IPS DF 6.9 (cell line): ENCODE results near the gene GPR39.

Experiments used
- DNase-seq: peaks from one replicate; pipeline ENCODE4 v3.0.0-alpha.2; 2013; ENCODE audit warnings: low read depth, low spot score
- H3K27ac ChIP-seq: one replicate; pipeline ENCODE4 v1.5.1; 2013; ENCODE audit warnings: low read length, control low read depth
- H3K27me3 ChIP-seq: 2 replicates; pipeline ENCODE4 v1.6.1; 2013; ENCODE audit warnings: mild to moderate bottlenecking, low read length; ENCODE audit not compliant: control insufficient read depth, insufficient read depth
- H3K36me3 ChIP-seq: 2 replicates; pipeline ENCODE4 v1.6.1; 2013; ENCODE audit warnings: low read length; ENCODE audit not compliant: control insufficient read depth, insufficient read depth
- H3K4me1 ChIP-seq: 2 replicates; pipeline ENCODE4 v1.6.1; 2013; ENCODE audit warnings: low read length; ENCODE audit not compliant: control insufficient read depth, insufficient read depth
- H3K4me3 ChIP-seq: 2 replicates; pipeline ENCODE4 v1.5.1; 2013; ENCODE audit warnings: mild to moderate bottlenecking, low read length
- H3K9me3 ChIP-seq: 2 replicates; pipeline ENCODE4 v1.6.1; 2013; ENCODE audit warnings: low read length, inconsistent platforms; ENCODE audit not compliant: control insufficient read depth, insufficient read depth
- WGBS: extraction: QIAGEN DNeasy Blood & Tissue Kit; methylation state at CpG from one replicate; pipeline ENCODE4 v1.1.7; 2013; ENCODE audit warnings: mixed read lengths, missing lambda C conversion rate; ENCODE audit not compliant: insufficient read length, insufficient coverage; 5-methylcytosine and 5-hydroxymethylcytosine counted together

The GPR39 gene

DNA sequence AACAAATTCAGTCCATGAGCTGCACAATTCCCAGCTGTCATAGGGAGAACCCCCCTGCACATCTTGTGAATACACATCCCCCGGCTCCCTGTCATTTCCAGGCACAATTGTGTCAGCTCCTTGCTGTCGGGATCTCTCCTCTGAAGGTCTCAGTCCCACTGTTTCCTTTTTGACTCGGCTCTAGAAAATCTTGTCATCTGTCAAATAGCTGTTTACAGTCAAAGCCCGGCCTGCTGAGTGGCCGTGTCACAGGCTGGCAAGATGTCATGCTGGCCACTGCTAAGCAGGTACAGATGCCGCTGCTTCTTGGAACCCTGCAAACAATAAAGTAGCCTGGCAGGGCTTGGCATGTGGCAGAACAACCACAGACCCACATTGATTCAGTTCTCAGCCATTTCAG lies 191.7 kb downstream of the GPR39 start:
- Histone ChIP-seq H3K4me3 (no peak overlapping the region), H3K36me3 (no peaks in the 10 kb centered on the region), H3K27me3 (no peaks in the 10 kb centered on the region), H3K4me1 (peaks cover 4% of the 10 kb centered on the region; the same call in 1 of the 2 replicates), H3K9me3 (no peaks in the 10 kb centered on the region), H3K27ac (no peak overlapping the region)
- no CpG with 5 or more reads among the region's 6 CpGs for WGBS
- DNase-seq = no peak

DNA sequence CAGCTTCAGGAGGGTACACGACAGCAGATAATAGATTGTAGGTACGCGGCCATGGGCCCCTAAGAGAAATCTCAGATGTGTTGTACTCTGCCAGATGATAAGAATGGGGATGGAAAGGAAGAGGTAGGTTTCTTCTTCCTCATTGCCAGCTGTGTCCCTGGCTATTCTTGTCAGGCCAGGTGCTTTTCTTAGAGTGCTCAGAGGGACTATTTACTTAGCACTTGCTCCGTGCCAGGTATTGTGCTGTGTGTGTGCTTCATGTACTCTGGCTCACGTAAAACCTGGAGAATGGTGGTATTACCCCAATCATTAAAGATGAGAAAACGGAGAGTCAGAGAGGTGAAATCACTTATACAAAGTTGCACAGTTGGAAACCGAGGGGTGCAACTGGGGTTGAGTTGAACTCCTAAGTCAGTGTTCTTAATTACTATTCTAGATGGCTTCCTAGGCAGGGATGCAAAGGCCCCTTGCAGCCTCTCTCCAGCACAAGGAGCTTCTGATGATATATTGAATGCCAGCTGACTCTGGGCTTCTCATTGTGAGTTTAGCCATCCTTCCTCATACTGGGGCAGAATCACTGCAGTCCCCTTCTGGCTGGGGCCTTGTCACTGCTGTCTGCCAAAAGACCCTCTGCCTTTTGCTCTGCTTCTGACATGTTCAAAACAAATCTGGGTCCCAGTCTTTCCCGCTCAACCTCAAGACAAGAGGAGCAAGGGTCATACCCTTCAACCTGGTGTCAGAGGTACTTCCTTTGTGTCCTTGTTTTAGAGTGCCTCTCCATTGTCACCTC lies 192.7 kb downstream of the GPR39 start:
- no peak for DNase-seq
- WGBS = no CpG with 5 or more reads among the region's 8 CpGs

DNA sequence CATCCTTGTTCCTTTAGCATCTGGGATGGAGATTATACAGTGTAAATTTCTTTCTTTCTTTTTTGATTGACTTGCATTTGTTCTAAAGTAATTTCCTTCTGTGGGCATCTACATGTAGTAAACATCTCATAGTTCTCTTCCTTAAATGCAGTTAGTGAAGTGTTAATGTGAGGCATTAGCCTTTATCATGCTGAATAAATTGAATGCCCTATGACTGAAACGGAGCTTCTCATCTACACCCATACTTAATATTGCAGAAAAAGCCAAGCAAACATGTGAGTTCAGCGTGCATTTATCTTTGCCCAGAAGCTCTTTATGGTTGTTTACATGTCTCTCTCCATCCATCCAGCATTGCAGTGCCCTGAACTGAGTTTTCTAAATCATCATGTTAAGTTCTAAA lies 195.1 kb downstream of the GPR39 start:
- H3K36me3 ChIP-seq = no peaks in the 10 kb centered on the region
- H3K27me3 ChIP-seq = no peaks in the 10 kb centered on the region
- no peak for DNase-seq
- no peak overlapping the region for H3K4me3 ChIP-seq
- H3K9me3 ChIP-seq = no peaks in the 10 kb centered on the region
- no CpG with 5 or more reads among the region's 2 CpGs for WGBS
- H3K4me1 ChIP-seq = no peaks in the 10 kb centered on the region; the same call in 1 of the 2 replicates
- H3K27ac ChIP-seq = no peak overlapping the region

More for the DNA sequence above, 192.7 kb downstream of the GPR39 start:
- Histone ChIP-seq H3K4me3 (no peak overlapping the region), H3K27ac (no peak overlapping the region), H3K4me1 (peaks cover 4% of the 10 kb centered on the region; the same call in 1 of the 2 replicates), H3K36me3 (no peaks in the 10 kb centered on the region), H3K27me3 (no peaks in the 10 kb centered on the region), H3K9me3 (no peaks in the 10 kb centered on the region)

DNA sequence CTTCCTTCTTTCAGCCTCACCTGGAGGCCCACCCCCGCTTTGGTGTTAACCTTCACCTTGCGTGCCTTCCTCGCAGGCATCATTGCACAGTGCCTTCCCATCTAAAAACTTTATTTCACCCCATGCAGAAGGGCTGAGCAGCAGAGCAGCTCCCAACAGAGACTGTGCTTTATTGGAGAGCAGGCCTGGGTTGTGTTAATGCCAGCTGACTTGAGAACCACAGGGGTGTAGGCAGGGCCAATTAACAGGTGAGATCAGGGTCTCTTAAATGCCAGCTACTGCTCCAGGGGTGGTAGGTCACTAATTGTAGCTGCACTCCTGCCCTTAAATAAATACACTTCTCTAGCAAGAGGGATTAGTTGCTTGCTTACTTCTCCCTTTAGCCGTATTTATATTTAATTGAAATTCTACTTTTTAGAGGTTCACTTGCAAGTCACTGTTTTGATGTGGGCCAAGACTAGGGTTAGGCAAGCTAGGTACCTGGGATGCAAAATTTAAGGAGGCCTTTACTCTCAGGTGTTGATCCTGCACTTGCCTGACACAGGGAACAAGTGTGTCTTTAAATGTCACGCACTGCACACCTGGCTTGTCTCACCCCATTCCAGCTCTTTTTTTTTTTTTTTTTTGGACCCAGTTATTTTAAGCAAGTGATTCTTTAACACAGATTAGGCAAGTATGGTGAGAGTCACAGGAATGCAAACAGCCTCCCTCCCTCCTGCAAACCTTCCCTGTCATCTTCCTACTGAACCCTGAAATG lies 198.9 kb downstream of the GPR39 start:
- peaks cover 1% of the 10 kb centered on the region; the same call in 1 of the 2 replicates for H3K4me1 ChIP-seq
- H3K4me3 ChIP-seq = no peak overlapping the region; the same call in 1 of the 2 replicates
- no peaks in the 10 kb centered on the region for H3K27me3 ChIP-seq
- no peak overlapping the region for H3K27ac ChIP-seq
- no peak for DNase-seq
- no CpG with 5 or more reads among the region's 5 CpGs for WGBS
- no peaks in the 10 kb centered on the region for H3K36me3 ChIP-seq
- H3K9me3 ChIP-seq = no peaks in the 10 kb centered on the region

DNA sequence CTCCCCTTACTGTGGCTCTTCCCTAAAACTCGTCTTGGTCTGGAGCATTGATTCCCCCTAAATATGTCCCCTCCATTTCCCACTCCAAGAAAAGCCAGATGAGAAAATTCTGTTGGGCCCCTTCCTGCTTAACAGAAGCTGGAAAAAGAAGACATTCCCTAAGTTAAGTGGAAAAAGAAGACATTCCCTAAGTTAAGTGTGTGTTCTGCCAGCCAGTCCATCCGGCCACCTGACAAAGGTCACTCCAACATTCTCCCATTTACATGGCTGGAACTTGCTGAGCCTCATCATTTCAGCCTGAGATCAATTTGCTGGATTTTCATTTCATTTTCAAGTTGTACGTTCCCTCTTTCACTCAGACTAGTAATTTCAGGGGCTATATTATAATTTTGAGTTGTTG lies 201.4 kb downstream of the GPR39 start:
- H3K4me1 ChIP-seq = peaks cover 1% of the 10 kb centered on the region; the same call in 1 of the 2 replicates
- H3K36me3 ChIP-seq = no peaks in the 10 kb centered on the region
- no peak overlapping the region for H3K27ac ChIP-seq
- no peaks in the 10 kb centered on the region for H3K9me3 ChIP-seq
- H3K4me3 ChIP-seq = no peak overlapping the region
- no CpG with 5 or more reads among the region's 3 CpGs for WGBS
- no peak for DNase-seq
- no peaks in the 10 kb centered on the region for H3K27me3 ChIP-seq

DNA sequence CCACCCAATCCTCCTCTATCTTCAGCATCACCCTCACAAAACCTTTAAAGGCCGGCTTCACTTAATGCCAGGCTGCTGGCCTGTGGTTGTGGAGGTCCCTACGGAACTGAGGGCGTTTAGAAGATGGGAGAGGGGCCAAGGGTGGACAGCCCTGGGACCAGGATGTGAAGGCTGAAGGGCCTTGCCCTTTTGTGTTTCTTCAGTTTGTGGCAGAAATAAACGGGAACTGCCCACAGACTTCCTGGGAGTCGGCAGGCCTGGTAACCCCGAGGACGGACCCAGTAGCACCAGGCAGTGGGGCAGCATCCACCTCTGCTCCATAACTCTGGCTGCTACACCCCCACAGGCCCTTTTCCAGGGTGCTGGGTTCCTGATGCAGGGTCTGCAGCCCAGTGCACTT lies 202.1 kb downstream of the GPR39 start:
- Histone ChIP-seq H3K27ac (no peak overlapping the region), H3K9me3 (no peaks in the 10 kb centered on the region), H3K4me1 (peaks cover 2% of the 10 kb centered on the region; the same call in 1 of the 2 replicates), H3K36me3 (no peaks in the 10 kb centered on the region), H3K27me3 (no peaks in the 10 kb centered on the region), H3K4me3 (no peak overlapping the region)
- WGBS = no CpG with 5 or more reads among the region's 7 CpGs
- no peak for DNase-seq

DNA sequence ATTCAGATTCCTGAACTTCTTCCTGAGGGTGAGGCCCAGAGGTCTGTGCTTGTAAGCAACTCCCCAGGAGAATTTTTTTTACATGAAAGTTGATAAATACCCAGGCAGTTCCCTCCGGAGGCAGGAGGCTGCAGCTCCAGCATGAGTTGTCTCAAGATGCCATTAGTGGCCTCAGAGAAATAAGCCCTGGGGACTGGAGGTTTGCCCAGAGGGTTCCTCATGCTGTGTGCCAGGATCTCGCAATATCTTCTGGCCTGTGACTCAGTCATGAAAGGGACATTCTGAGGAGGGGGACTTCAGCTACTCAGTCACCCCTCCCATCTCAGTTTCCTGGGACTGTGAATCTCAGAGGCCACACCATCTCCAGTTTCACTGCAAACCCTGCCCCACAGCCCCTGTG lies 203.5 kb downstream of the GPR39 start:
- H3K27ac ChIP-seq = no peak overlapping the region
- H3K27me3 ChIP-seq = no peaks in the 10 kb centered on the region
- H3K9me3 ChIP-seq = no peaks in the 10 kb centered on the region
- H3K36me3 ChIP-seq = no peaks in the 10 kb centered on the region
- peaks cover 3% of the 10 kb centered on the region; the same call in 1 of the 2 replicates for H3K4me1 ChIP-seq
- no peak for DNase-seq
- WGBS = no CpG with 5 or more reads among the region's 2 CpGs
- no peak overlapping the region for H3K4me3 ChIP-seq

DNA sequence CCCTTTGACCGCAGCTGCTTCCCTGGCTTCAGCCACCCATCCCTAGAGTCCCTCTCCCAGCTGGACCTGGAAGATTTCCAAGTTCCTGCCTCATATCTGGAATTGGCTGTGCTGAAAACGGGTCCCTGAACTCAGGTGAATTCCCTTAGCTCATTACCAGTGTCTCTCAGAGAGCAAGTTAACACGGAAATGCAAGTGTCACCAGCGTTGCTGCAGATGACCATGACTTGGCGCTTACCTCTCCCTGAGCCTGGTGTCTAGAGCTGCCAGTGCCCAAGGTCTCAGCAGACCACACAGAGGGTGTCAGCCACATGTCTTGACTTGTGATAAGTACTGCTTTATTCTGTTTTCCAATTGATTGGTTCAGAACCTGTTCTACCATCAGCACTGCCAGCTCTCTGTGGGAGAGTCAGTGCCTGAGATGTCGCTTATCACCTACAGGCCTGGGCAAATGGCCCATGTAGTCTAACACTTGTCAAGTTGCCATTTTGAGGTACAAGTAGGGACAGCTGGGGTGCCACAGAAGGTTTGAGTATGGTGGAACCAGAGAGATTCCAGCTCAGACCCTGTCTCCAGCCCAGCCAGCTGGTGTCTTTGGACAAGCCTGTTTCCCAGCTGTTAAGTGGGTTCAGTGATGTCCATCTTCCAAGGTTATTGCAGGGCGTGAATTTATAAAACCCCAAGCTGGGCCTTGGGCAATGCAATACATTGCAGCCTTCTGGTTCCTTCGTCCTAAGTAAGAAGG lies 204.7 kb downstream of the GPR39 start:
- DNase-seq = no peak

DNA sequence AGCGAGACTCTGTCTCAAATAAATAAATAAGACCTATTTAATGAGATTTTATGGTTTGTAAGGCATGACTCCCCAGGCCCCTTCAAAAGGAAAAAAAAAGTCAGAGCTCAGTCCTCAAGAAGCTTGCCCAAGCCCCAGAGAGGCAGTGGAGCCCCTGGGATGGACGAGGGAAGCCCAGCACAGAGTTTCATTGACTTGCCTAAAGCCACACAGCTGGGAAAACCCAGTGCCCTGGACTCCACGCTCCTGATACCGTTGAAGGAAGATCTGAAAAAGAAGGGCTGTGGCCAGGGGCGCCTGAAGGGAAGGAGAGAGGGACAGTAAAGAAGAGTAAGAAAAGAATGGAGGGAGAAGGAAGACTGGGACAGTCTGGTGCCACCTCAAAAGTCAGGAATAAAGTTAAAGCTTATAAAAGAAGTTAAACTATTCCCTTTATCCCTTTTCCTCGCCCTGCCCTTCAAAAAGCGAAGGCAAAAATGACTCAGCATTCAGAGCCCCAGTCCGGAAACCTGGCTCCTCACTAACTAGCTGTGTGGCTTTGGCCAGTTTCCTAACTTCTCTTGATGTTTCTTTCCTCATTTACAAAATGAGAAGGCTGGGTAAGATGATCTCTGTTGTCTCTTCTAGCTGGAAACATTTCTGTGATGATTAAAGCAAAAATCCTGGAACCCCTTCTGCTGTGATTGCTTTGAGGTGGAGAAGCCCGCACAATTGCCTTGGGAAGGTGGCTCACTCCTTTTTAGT lies 206.7 kb downstream of the GPR39 start:
- DNase-seq = no peak
- no CpG with 5 or more reads among the region's 9 CpGs for WGBS
- Histone ChIP-seq H3K4me3 (no peak overlapping the region), H3K27me3 (no peaks in the 10 kb centered on the region), H3K27ac (no peak overlapping the region), H3K36me3 (no peaks in the 10 kb centered on the region), H3K4me1 (peaks cover 3% of the 10 kb centered on the region; the same call in 1 of the 2 replicates), H3K9me3 (no peaks in the 10 kb centered on the region)

More for the DNA sequence above, 204.7 kb downstream of the GPR39 start:
- no peak overlapping the region for H3K27ac ChIP-seq
- H3K4me3 ChIP-seq = no peak overlapping the region
- peaks cover 3% of the 10 kb centered on the region; the same call in 1 of the 2 replicates for H3K4me1 ChIP-seq
- H3K27me3 ChIP-seq = no peaks in the 10 kb centered on the region
- H3K9me3 ChIP-seq = no peaks in the 10 kb centered on the region
- H3K36me3 ChIP-seq = no peaks in the 10 kb centered on the region
- WGBS = no CpG with 5 or more reads among the region's 8 CpGs
